Transverse colon (tissue), 4 donors: Measurements from ENCODE around the gene C1orf159. TPM values are rescaled to one million over a fixed set of nuclear protein-coding genes. Genes with fewer than 3 reads are reported as not detected.

Source experiments
- DNase-seq: peaks from one replicate; pipeline ENCODE4 v3.0.0-alpha.2; 2019
- H3K27ac ChIP-seq, 4 donors: fragments of 200-600 bp; sonication (generic); 2 replicates each; pipeline ENCODE4 v1.5.1; 2016 to 2018; ENCODE audit warnings: inconsistent platforms in 4 of 4
- H3K27me3 ChIP-seq: fragments of 200-600 bp; sonication (generic); 2 replicates; pipeline ENCODE4 v1.5.1; 2017; ENCODE audit warnings: inconsistent platforms
- H3K36me3 ChIP-seq, 4 donors: fragments of 200-600 bp; sonication (generic); 2 replicates each; pipeline ENCODE4 v1.5.1; 2017 to 2019; ENCODE audit warnings: inconsistent platforms in 4 of 4
- H3K4me1 ChIP-seq, 4 donors: fragments of 200-600 bp; sonication (generic); 2 replicates each; pipeline ENCODE4 v1.5.1; 2017 to 2020; ENCODE audit warnings: inconsistent platforms in 4 of 4
- H3K4me3 ChIP-seq, 4 donors: fragments of 200-600 bp; sonication (generic); 1 replicate in 1 of 4; 2 replicates in 3 of 4; pipeline versions ENCODE4 v1.5.1 to v1.6.1; 2017 to 2019; ENCODE audit warnings: inconsistent platforms in 4 of 4
- H3K9me3 ChIP-seq, 2 donors: fragments of 200-600 bp; sonication (generic); 2 replicates each; pipeline ENCODE4 v1.5.1; 2017 to 2019; ENCODE audit warnings: inconsistent platforms in 2 of 2
- EP300 ChIP-seq: sonication (generic); formaldehyde crosslinking; IDR thresholded peaks from one replicate; pipeline ENCODE4 v1.6.1; 2017; ENCODE audit warnings: antibody characterized with exemption, low read depth
- POLR2A ChIP-seq: fragments of 450-650 bp; IDR thresholded peaks from one replicate; pipeline ENCODE4 v1.6.1; 2016; ENCODE audit warnings: antibody characterized with exemption, mild to moderate bottlenecking, moderate library complexity
- POLR2AphosphoS5 ChIP-seq, 3 donors: sonication (generic); formaldehyde crosslinking; IDR thresholded peaks; one replicate each; pipeline ENCODE4 v1.6.1; 2016; ENCODE audit warnings: antibody characterized with exemption in 3 of 3
- WGBS, 2 donors: methylation state at CpG; one replicate each; pipeline ENCODE4 v1.1.5; 2018; ENCODE audit warnings: low coverage in 1 of 2; 5-methylcytosine and 5-hydroxymethylcytosine counted together
- in situ Hi-C, 4 donors: fragments of 200-750 bp; cut with MboI; loops; one replicate each; pipeline versions ENCODE4 v1.15.0 to v1.15.1; 2017; ENCODE audit warnings: low sequenced_read_pairs in 3 of 4, low pct_ligation_motif_present in 1 of 4, low pct_unique_long_range_greater_than_20kb in 1 of 4
- intact Hi-C: fragments of 100-400 bp; cut with DNase I; formaldehyde crosslinking; loops from one replicate; pipeline ENCODE4 v1.15.1; 2023; ENCODE audit warnings: low total_unique reads
- total RNA-seq, 4 donors: library from RNA; depleted of rRNA; stranded (reverse); fragments of >200 nt; gene quantifications; one replicate each; pipeline ENCODE4 v1.1.0, GENCODE V29; 2016
- TF ChIP-seq, protein P1 (sequence below), 5 experiments: fragments of 200-600 bp in 3 of 5; fragments of 450-650 bp in 2 of 5; sonication (generic) in 3 of 5; IDR thresholded peaks; 1 replicate in 2 of 5; 2 replicates in 3 of 5; pipeline ENCODE4 v1.5.1; 2016 to 2017; ENCODE audit warnings: antibody characterized with exemption in 5 of 5, inconsistent platforms in 3 of 5, mild to moderate bottlenecking in 2 of 5, moderate library complexity in 1 of 5

The C1orf159 gene
- total RNA-seq, 4 donors from 2014 or later: 23.6 to 108 (median 47.3) TPM

- Histone ChIP-seq H3K9me3 (no peaks in the 10 kb centered on the region), H3K4me3 (no peak overlapping the region), H3K27ac (no peak overlapping the region), H3K4me1 (no peaks in the 10 kb centered on the region), H3K27me3 (no peaks in the 10 kb centered on the region), H3K36me3 (no peaks in the 10 kb centered on the region)
- WGBS, 2 donors: 91% methylated on average over 36 of the region's 39 CpGs; no CpG with 5 or more reads in 1 of the 2 donors
- no peak for TF ChIP-seq POLR2A
- TF ChIP-seq, protein P1, sequence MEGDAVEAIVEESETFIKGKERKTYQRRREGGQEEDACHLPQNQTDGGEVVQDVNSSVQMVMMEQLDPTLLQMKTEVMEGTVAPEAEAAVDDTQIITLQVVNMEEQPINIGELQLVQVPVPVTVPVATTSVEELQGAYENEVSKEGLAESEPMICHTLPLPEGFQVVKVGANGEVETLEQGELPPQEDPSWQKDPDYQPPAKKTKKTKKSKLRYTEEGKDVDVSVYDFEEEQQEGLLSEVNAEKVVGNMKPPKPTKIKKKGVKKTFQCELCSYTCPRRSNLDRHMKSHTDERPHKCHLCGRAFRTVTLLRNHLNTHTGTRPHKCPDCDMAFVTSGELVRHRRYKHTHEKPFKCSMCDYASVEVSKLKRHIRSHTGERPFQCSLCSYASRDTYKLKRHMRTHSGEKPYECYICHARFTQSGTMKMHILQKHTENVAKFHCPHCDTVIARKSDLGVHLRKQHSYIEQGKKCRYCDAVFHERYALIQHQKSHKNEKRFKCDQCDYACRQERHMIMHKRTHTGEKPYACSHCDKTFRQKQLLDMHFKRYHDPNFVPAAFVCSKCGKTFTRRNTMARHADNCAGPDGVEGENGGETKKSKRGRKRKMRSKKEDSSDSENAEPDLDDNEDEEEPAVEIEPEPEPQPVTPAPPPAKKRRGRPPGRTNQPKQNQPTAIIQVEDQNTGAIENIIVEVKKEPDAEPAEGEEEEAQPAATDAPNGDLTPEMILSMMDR (IDR thresholded peaks at IDR 0.05): no peak
- TF ChIP-seq POLR2AphosphoS5 (IDR thresholded peaks at IDR 0.05): no peak
- TF ChIP-seq EP300: no peak
- in situ Hi-C loops (no loop called here), intact Hi-C loops (no loop called here)
- DNase-seq: peak; percentile 7
Observed at GRCh38 chr1:1088029-1088800, 27.7 kb downstream of the C1orf159 start.

DNA sequence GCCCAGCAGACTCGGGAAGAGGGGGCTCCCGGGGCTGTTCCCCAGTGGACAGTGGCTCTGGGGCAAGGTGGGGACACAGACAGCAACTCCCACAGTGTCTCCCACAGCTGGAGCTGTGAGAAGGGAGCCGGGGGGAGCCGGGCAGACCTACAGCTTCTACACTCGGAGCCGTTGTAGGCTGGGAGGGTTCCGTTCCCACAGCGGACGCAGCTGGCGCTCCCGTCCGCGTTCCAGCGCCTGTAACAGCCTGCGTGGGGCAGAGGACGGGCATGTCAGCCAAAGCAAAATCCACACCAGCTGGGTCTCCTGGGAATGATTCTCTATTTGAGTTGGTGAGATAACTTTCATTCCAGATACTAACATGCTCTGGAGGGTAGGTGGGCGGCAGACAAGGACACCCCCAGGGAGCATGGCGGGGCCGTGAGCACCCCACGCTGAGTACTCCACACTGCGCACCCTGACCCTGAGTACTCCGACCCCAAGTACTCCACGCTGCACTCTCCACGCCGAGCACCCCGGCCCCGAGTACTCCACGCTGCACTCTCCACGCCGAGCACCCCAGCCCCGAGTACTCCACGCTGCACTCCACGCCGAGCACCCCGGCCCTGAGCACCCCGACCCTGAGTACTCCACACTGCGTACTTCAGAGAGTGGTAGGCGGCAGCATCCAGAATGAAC is 28.4 kb downstream of the C1orf159 start:
- 89 to 92% methylated on average over 5 to 38 of the region's 38 CpGs for WGBS, 2 donors
- Histone ChIP-seq H3K4me3 (no peak overlapping the region), H3K27ac (no peak overlapping the region), H3K27me3 (no peaks in the 10 kb centered on the region), H3K4me1 (no peaks in the 10 kb centered on the region), H3K9me3 (no peaks in the 10 kb centered on the region), H3K36me3 (no peaks in the 10 kb centered on the region)
- in situ Hi-C loops (no loop called here), intact Hi-C loops (no loop called here)
- DNase-seq: peak; percentile 6
- TF ChIP-seq, protein P1 (IDR thresholded peaks at IDR 0.05): no peak
- TF ChIP-seq POLR2A (no peak), POLR2AphosphoS5 (IDR thresholded peaks at IDR 0.05) (no peak), EP300 (no peak)

GRCh38 chr1:1086911-1087341 is 29.0 kb downstream of the C1orf159 start:
- Histone ChIP-seq H3K36me3 (no peaks in the 10 kb centered on the region), H3K9me3 (no peaks in the 10 kb centered on the region), H3K4me3 (no peak overlapping the region), H3K27ac (no peak overlapping the region), H3K4me1 (no peaks in the 10 kb centered on the region), H3K27me3 (no peaks in the 10 kb centered on the region)
- TF ChIP-seq POLR2AphosphoS5 (IDR thresholded peaks at IDR 0.05) (no peak), EP300 (no peak), POLR2A (no peak)
- TF ChIP-seq, protein P1 (IDR thresholded peaks at IDR 0.05): no peak
- intact Hi-C loops (no loop called here), in situ Hi-C loops (no loop called here)
- peak; percentile 5 for DNase-seq
- 99% methylated on average over 16 of the region's 17 CpGs; no CpG with 5 or more reads in 1 of the 2 donors for WGBS, 2 donors

DNA sequence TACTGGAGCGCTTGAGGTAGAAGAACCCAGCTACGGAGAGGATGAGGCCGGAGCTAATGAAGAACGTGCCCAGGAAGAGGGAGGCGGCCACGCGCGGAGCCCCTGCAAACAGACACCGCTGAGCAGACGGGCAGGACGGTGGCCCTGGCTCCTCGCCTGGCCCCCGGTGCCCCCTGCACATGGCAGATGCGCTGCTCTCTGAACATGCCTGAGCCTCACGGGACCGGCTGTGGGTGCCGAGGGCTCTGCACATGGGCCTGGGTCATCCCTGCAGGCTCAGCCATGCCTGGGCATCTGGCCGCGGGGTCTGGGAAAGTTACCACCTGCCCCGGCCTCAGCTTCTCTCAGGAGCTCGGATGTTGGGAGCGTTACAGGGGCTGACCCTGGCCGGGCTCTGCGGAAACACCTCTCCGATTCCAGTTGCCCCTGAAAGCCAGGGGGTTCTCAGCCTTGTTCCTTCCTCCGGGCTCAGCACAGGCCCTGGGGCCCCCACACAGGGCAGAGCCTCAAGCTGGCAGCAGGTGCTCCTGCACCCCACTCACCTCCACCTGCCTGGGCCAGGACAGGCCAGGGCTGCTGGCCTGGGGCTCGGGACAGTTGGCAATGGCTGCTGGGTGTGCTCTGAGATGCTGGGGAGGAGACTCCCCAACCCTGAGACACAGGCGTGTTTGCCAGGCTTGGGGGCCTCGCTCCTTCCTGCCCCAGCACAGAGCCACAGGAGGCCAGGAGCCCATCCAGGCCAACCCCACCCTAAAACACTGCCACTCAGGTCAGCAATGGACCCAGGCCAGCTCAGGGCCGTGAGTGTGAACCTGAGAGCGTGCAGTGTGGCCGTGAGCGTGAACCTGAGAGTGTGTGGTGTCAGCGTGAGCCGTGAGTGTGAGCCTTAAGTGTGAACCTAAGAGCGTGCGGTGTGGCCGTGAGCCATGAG is 29.7 kb downstream of the C1orf159 start:
- no peaks in the 10 kb centered on the region for H3K27me3 ChIP-seq
- no peaks in the 10 kb centered on the region for H3K9me3 ChIP-seq
- in situ Hi-C loops (no loop called here), intact Hi-C loops (no loop called here)
- no peak overlapping the region for H3K4me3 ChIP-seq
- H3K4me1 ChIP-seq: no peaks in the 10 kb centered on the region
- H3K36me3 ChIP-seq: no peaks in the 10 kb centered on the region
- TF ChIP-seq EP300 (no peak), POLR2A (no peak), POLR2AphosphoS5 (IDR thresholded peaks at IDR 0.05) (no peak)
- TF ChIP-seq, protein P1 (IDR thresholded peaks at IDR 0.05): no peak
- no peak overlapping the region for H3K27ac ChIP-seq
- DNase-seq: peak; percentile 4
- WGBS, 2 donors: 92% methylated on average over 38 of the region's 38 CpGs; no CpG with 5 or more reads in 1 of the 2 donors
